H1 (cell line): ENCODE measurements around the gene C20orf202. TPM values are rescaled to one million over a fixed set of nuclear protein-coding genes. Genes with fewer than 3 reads are reported as not detected.

Experiments used
- CTCF ChIA-PET: fragments of 300-600 bp; sonication (Branson Sonifier 250); formaldehyde crosslinking; loops from one replicate; lab custom pipeline; 2021; ENCODE audit not compliant: partially characterized antibody; lab: Charles Lee
- POLR2A ChIA-PET: fragments of 300-600 bp; sonication (Branson Sonifier 250); formaldehyde crosslinking; loops from one replicate; lab custom pipeline; 2021; ENCODE audit warnings: inconsistent platforms; ENCODE audit not compliant: partially characterized antibody; lab: Charles Lee
- DNase-seq, 2 experiments: peaks; one replicate each; pipeline versions ENCODE4 v3.0.0 to v3.0.0-alpha.2; 2010 to 2022; ENCODE audit warnings: low spot score in 2 of 2, low read depth in 1 of 2, mixed read lengths in 1 of 2
- FAIRE-seq: peaks from 2 replicates; lab custom pipeline; 2011; peaks lifted over from hg19 to GRCh38; lab: Jason Lieb, UNC
- H2AFZ ChIP-seq: 2 replicates; pipeline ENCODE4 v1.8.1; 2012; ENCODE audit warnings: low read length, inconsistent platforms
- H2AK5ac ChIP-seq: 2 replicates; pipeline ENCODE4 v1.6.1; 2013; ENCODE audit warnings: low read depth, low read length
- H2BK120ac ChIP-seq: replicated peaks from 2 replicates; pipeline ENCODE3; 2013; ENCODE audit warnings: low read depth, low read length, inconsistent platforms
- H2BK12ac ChIP-seq: 2 replicates; pipeline ENCODE4 v1.6.1; 2013; ENCODE audit warnings: low read depth, low read length
- H2BK15ac ChIP-seq: 2 replicates; pipeline ENCODE4 v1.6.1; 2013; ENCODE audit warnings: low read length
- H2BK20ac ChIP-seq: 2 replicates; pipeline ENCODE4 v1.6.1; 2013; ENCODE audit warnings: low read length
- H2BK5ac ChIP-seq: 2 replicates; pipeline ENCODE4 v1.6.1; 2013; ENCODE audit warnings: low read depth, low read length
- H3K14ac ChIP-seq: 2 replicates; pipeline ENCODE4 v1.6.1; 2013; ENCODE audit warnings: inconsistent platforms; ENCODE audit not compliant: insufficient read length
- H3K18ac ChIP-seq: 2 replicates; pipeline ENCODE4 v1.6.1; 2013; ENCODE audit warnings: low read length; ENCODE audit errors: extremely low read depth
- H3K23ac ChIP-seq: 2 replicates; pipeline ENCODE4 v1.6.1; 2013; ENCODE audit warnings: inconsistent platforms; ENCODE audit not compliant: insufficient read length
- H3K23me2 ChIP-seq: 2 replicates; pipeline ENCODE4 v1.6.1; 2013; ENCODE audit warnings: low read depth, low read length
- H3K27ac ChIP-seq: 2 replicates; pipeline ENCODE4 v1.6.1; 2011; ENCODE audit warnings: low read depth, low read length, inconsistent platforms
- H3K27me3 ChIP-seq, 4 experiments: replicated peaks in 1 of 4; 1 replicate in 1 of 4; 2 replicates in 3 of 4; pipeline versions ENCODE4 v1.6.1 to v1.8.1; 2011 to 2013; ENCODE audit warnings: low read length in 3 of 4, mild to moderate bottlenecking in 3 of 4, inconsistent platforms in 2 of 4, mixed read lengths in 2 of 4, moderate library complexity in 1 of 4; ENCODE audit not compliant: control insufficient read depth in 3 of 4, insufficient read depth in 3 of 4; ENCODE audit errors: extremely low read depth in 1 of 4
- H3K36me3 ChIP-seq, 4 experiments: 2 replicates each; pipeline versions ENCODE4 v1.6.1 to v1.8.1; 2011 to 2013; ENCODE audit warnings: mild to moderate bottlenecking in 4 of 4, low read length in 3 of 4, moderate library complexity in 2 of 4, control low read depth in 1 of 4, inconsistent platforms in 1 of 4; ENCODE audit not compliant: insufficient read depth in 4 of 4, control insufficient read depth in 2 of 4
- H3K4ac ChIP-seq: replicated peaks from 2 replicates; pipeline ENCODE3; 2013; ENCODE audit warnings: low read length, low read depth, mixed read lengths, inconsistent platforms; ENCODE audit not compliant: insufficient read length
- H3K4me1 ChIP-seq, 4 experiments: replicated peaks in 1 of 4; 1 replicate in 1 of 4; 2 replicates in 3 of 4; pipeline versions ENCODE4 v1.6.1 to v1.8.1; 2011 to 2013; ENCODE audit warnings: low read length in 3 of 4, inconsistent platforms in 2 of 4, mixed read lengths in 1 of 4; ENCODE audit not compliant: insufficient read depth in 4 of 4, control insufficient read depth in 3 of 4
- H3K4me2 ChIP-seq, 2 experiments: 2 replicates each; pipeline versions ENCODE4 v1.6.1 to v1.8.1; 2011 to 2013; ENCODE audit warnings: low read depth in 2 of 2, low read length in 2 of 2, control low read depth in 1 of 2, inconsistent platforms in 1 of 2, mild to moderate bottlenecking in 1 of 2; ENCODE audit not compliant: insufficient read depth in 1 of 2
- H3K4me3 ChIP-seq, 4 experiments: fragments of 200-600, 300-600 bp in 1 of 4; sonication (generic), shearing (Covaris generic), sonication (Bioruptor Twin) in 1 of 4; 2 replicates each; pipeline versions ENCODE4 v1.5.1 to v1.8.1; 2011 to 2016; ENCODE audit warnings: low read length in 4 of 4, low read depth in 3 of 4, control low read depth in 2 of 4, inconsistent platforms in 2 of 4, mild to moderate bottlenecking in 2 of 4, mixed read lengths in 1 of 4, moderate library complexity in 1 of 4; ENCODE audit not compliant: insufficient read depth in 2 of 4; ENCODE audit errors: extremely low read depth in 1 of 4
- H3K56ac ChIP-seq: replicated peaks from 2 replicates; pipeline ENCODE3; 2013; ENCODE audit warnings: low read depth, mild to moderate bottlenecking, mixed read lengths, low read length, inconsistent platforms; ENCODE audit not compliant: insufficient read length
- H3K79me1 ChIP-seq: 2 replicates; pipeline ENCODE4 v1.6.1; 2013; ENCODE audit warnings: low read depth, low read length, control low read depth
- H3K79me2 ChIP-seq, 2 experiments: 2 replicates each; pipeline versions ENCODE4 v1.6.1 to v1.8.1; 2012 to 2013; ENCODE audit warnings: low read length in 2 of 2, mild to moderate bottlenecking in 2 of 2, inconsistent platforms in 1 of 2; ENCODE audit not compliant: insufficient read depth in 2 of 2, control insufficient read depth in 1 of 2
- H3K9ac ChIP-seq, 4 experiments: replicated peaks in 1 of 4; 1 replicate in 1 of 4; 2 replicates in 3 of 4; pipeline versions ENCODE4 v1.6.1 to v1.8.1; 2011 to 2013; ENCODE audit warnings: low read depth in 3 of 4, low read length in 3 of 4, control low read depth in 2 of 4, mild to moderate bottlenecking in 2 of 4, moderate library complexity in 2 of 4, inconsistent platforms in 1 of 4; ENCODE audit errors: extremely low read depth in 1 of 4
- H3K9me3 ChIP-seq, 2 experiments: 2 replicates each; pipeline versions ENCODE4 v1.6.1 to v1.8.1; 2012 to 2013; ENCODE audit warnings: mild to moderate bottlenecking in 2 of 2, moderate library complexity in 2 of 2, control low read depth in 1 of 2, inconsistent platforms in 1 of 2, low read depth in 1 of 2, low read length in 1 of 2, mixed read lengths in 1 of 2; ENCODE audit not compliant: insufficient read depth in 2 of 2
- H4K20me1 ChIP-seq, 2 experiments: replicated peaks in 1 of 2; 2 replicates each; pipeline versions ENCODE3 to v1.8.1; 2011 to 2013; ENCODE audit warnings: inconsistent platforms in 2 of 2, low read length in 2 of 2, mild to moderate bottlenecking in 1 of 2; ENCODE audit not compliant: insufficient read depth in 2 of 2, control insufficient read depth in 1 of 2
- H4K5ac ChIP-seq: 2 replicates; pipeline ENCODE4 v1.6.1; 2013; ENCODE audit warnings: low read length, low read depth, mixed read lengths, inconsistent platforms; ENCODE audit not compliant: insufficient read length
- H4K8ac ChIP-seq: 2 replicates; pipeline ENCODE4 v1.8.0; 2013; ENCODE audit warnings: mild to moderate bottlenecking, moderate library complexity, low read length, inconsistent platforms; ENCODE audit not compliant: insufficient read depth; ENCODE audit errors: extremely low read depth
- H4K91ac ChIP-seq: replicated peaks from 2 replicates; pipeline ENCODE3; 2013; ENCODE audit warnings: low read length, mixed read lengths, inconsistent platforms; ENCODE audit not compliant: insufficient read length
- ASH2L ChIP-seq: fragments of 200-600, 300-600 bp; sonication (generic); IDR thresholded peaks from one replicate; pipeline ENCODE4 v1.7.1; 2017; ENCODE audit warnings: low read length
- BRCA1 ChIP-seq: IDR thresholded peaks from 2 replicates; pipeline ENCODE4 v1.6.1; 2012; ENCODE audit warnings: low read depth, low read length, improper control_type of control experiment
- CBX5 ChIP-seq: fragments of 300-800, 300-1000 bp; sonication (generic); IDR thresholded peaks from 2 replicates; pipeline ENCODE4 v1.7.1; 2016; ENCODE audit warnings: antibody characterized with exemption, low read length, low read depth
- CTBP2 ChIP-seq: IDR thresholded peaks from 2 replicates; pipeline ENCODE4 v1.7.0; 2011; ENCODE audit warnings: borderline replicate concordance, mild to moderate bottlenecking, moderate library complexity, mixed read lengths, low read length; ENCODE audit not compliant: insufficient read depth, insufficient read length
- FOSL1 ChIP-seq: IDR thresholded peaks from 2 replicates; pipeline ENCODE4 v1.6.1; 2011; ENCODE audit warnings: mild to moderate bottlenecking, low read depth, low read length, moderate library complexity; ENCODE audit not compliant: insufficient read depth
- GTF2F1 ChIP-seq: IDR thresholded peaks from 2 replicates; pipeline ENCODE4 v1.6.1; 2012; ENCODE audit warnings: low read depth, low read length, improper control_type of control experiment, borderline replicate concordance
- JUN ChIP-seq: IDR thresholded peaks from 2 replicates; pipeline ENCODE4 v1.6.1; 2011; ENCODE audit warnings: low read depth, mild to moderate bottlenecking, improper control_type of control experiment, low read length
- SP2 ChIP-seq: IDR thresholded peaks from 2 replicates; pipeline ENCODE4 v1.6.1; 2012; ENCODE audit warnings: mild to moderate bottlenecking, low read length, inconsistent platforms
- WGBS, 2 experiments: shearing (Covaris generic) in 1 of 2; methylation state at CpG; one replicate each; pipeline versions ENCODE4 v1.1.6 to v1.1.7; 2013 to 2015; ENCODE audit warnings: low lambda C conversion rate in 2 of 2, mixed read lengths in 2 of 2, inconsistent platforms in 1 of 2, low coverage in 1 of 2, missing lambda C conversion rate in 1 of 2; ENCODE audit not compliant: insufficient replicate concordance in 2 of 2, insufficient coverage in 1 of 2, insufficient read length in 1 of 2; ENCODE audit errors: extremely low coverage in 1 of 2, missing lambda C conversion rate in 1 of 2; 5-methylcytosine and 5-hydroxymethylcytosine counted together
- polyA plus RNA-seq, 7 experiments: library from polyadenylated mRNA; depleted of rRNA in 3 of 7; stranded (reverse) in 5 of 7; unstranded in 2 of 7; fragments of >200 nt in 5 of 7; fragments of 200-250 nt in 2 of 7; gene quantifications; 1 replicate in 5 of 7; 2 replicates in 1 of 7; 4 replicates in 1 of 7; pipeline versions ENCODE4 v1.2.1 to v1.2.3, GENCODE V29; 2011 to 2013; ENCODE audit warnings: missing spikeins in 2 of 7, mixed read lengths in 2 of 7
- total RNA-seq: library from RNA; stranded (reverse); fragmentation: NEBNext Ultra II Directional; extraction: Animal tissue kit (Norgen Biotek cat#: 25700); gene quantifications from 2 replicates; pipeline ENCODE4 v1.2.1, GENCODE V29; 2021
- TF ChIP-seq, protein P1 (sequence below): IDR thresholded peaks from 2 replicates; pipeline ENCODE4 v1.6.1; 2011; ENCODE audit warnings: low read depth, mild to moderate bottlenecking, low read length; ENCODE audit not compliant: insufficient read depth

Gene C20orf202
- total and polyA plus RNA-seq, 2 of the 8 experiments (the other 6 are each of a cell fraction or from before 2014, with no cell fraction given) = 0.12 TPM; not detected in 1

DNA sequence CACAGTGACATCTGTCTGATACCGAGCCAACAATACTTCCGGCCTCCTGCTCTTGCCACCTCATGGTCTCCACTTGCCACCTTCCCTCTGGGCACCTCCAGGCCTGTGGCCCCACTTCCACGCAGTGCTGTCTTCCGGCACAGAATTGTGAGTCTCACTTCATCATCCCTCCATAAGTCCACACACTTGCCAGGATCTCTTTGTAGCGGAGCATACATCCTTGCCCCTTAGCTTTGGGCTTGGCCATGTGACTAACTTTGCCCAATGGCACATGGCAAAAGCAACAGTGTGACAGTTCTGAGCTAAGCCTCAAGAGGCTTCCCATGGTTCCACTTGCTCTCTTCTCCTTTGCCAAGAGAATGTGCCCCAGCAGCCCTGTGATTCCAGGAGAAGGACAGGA, 4.5 kb upstream of the C20orf202 start:
- H3K27me3 ChIP-seq = no peaks in the 10 kb centered on the region; a peak in 1 of 7 replicates
- H2AK5ac ChIP-seq = no peak overlapping the region
- no peaks in the 10 kb centered on the region for H3K23me2 ChIP-seq
- no peaks in the 10 kb centered on the region for H3K36me3 ChIP-seq
- no peak overlapping the region for H2BK12ac ChIP-seq
- DNase-seq = no peak
- no peak overlapping the region for H3K4me3 ChIP-seq
- H3K27ac ChIP-seq = no peak overlapping the region
- no peak for FAIRE-seq
- no peak overlapping the region for H4K91ac ChIP-seq
- H2BK15ac ChIP-seq = no peak overlapping the region
- no peak overlapping the region for H3K23ac ChIP-seq
- H2BK120ac ChIP-seq = no peak overlapping the region
- ChIA-PET POLR2A (interaction anchor here (1.1 kb wide), 1 partner anchor 11 kb away, joined by 4 read pairs; no protein-coding TSS in a partner anchor), CTCF (interaction anchor here (0.7 to 4.1 kb wide), 3 partner anchors 12 to 111 kb away, joined by 3 to 28 read pairs (median 17); no protein-coding TSS in a partner anchor)
- H2BK5ac ChIP-seq = no peak overlapping the region
- H3K4me1 ChIP-seq = no peaks in the 10 kb centered on the region
- no peak overlapping the region for H3K4me2 ChIP-seq
- no peak overlapping the region for H2AFZ ChIP-seq
- no peak overlapping the region for H3K18ac ChIP-seq
- H4K8ac ChIP-seq = no peak overlapping the region
- H3K9ac ChIP-seq = no peak overlapping the region
- H3K14ac ChIP-seq = no peak overlapping the region
- no peaks in the 10 kb centered on the region for H4K20me1 ChIP-seq
- no peak overlapping the region for H3K4ac ChIP-seq
- no peaks in the 10 kb centered on the region; the same call in 1 of the 2 replicates for H3K79me1 ChIP-seq
- H4K5ac ChIP-seq = no peak overlapping the region
- H3K79me2 ChIP-seq = no peaks in the 10 kb centered on the region
- H2BK20ac ChIP-seq = no peak overlapping the region
- WGBS, 2 experiments = 83% methylated on average over 5 of the region's 5 CpGs; no CpG with 5 or more reads in 1 of the 2 experiments
- no peaks in the 10 kb centered on the region for H3K9me3 ChIP-seq
- H3K56ac ChIP-seq = no peak overlapping the region
- TF ChIP-seq GTF2F1 = no peak
- TF ChIP-seq FOSL1 = no peak
- TF ChIP-seq, protein P1, sequence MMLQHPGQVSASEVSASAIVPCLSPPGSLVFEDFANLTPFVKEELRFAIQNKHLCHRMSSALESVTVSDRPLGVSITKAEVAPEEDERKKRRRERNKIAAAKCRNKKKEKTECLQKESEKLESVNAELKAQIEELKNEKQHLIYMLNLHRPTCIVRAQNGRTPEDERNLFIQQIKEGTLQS = no peak
- no peak for TF ChIP-seq CTBP2
- no peak for TF ChIP-seq BRCA1
- TF ChIP-seq SP2 = no peak
- TF ChIP-seq ASH2L = no peak
- no peak for TF ChIP-seq JUN
- TF ChIP-seq CBX5 = no peak
